HL-60 (cell line): ENCODE measurements around the gene OVOL1.

Experiments used
- CTCF ChIP-seq: IDR thresholded peaks from one replicate; pipeline ENCODE4 v1.5.1; 2011; ENCODE audit warnings: low read length, control low read depth, inconsistent platforms; ENCODE audit not compliant: insufficient read depth
- REST ChIP-seq: IDR thresholded peaks from 2 replicates; pipeline ENCODE4 v1.6.1; 2012; ENCODE audit warnings: low read depth; ENCODE audit not compliant: insufficient replicate concordance

GRCh38 chr11:65797711-65798110, 10.8 kb downstream of the OVOL1 start:
- TF ChIP-seq CTCF (no peak), REST (no peak)
